Inferior parietal cortex (tissue), 1 donor: ENCODE data around the gene HOXA10.

Experiments used
- DNase-seq: peaks from one replicate; pipeline ENCODE4 v3.0.0-alpha.2; 2016; ENCODE audit errors: extremely low spot score

The HOXA10 gene

GRCh38 chr7:27166531-27167505 lies 7.3 kb downstream of the HOXA10 start:
- DNase-seq = no peak

- no peak for DNase-seq
These were observed 8.1 kb downstream of the HOXA10 start for GRCh38 chr7:27165996-27166530.

- DNase-seq = no peak
These were observed 8.8 kb downstream of the HOXA10 start, which contains the start of gene HOXA9 for GRCh38 chr7:27165089-27165995. TSS of gene HOXA9 (minus strand) at chr7:27165537. CDS start at chr7:27165457, 80 bp downstream.

GRCh38 chr7:27164367-27165088 lies 9.6 kb downstream of the HOXA10 start:
- no peak for DNase-seq

- DNase-seq = no peak
These were observed 10.1 kb downstream of the HOXA10 start for GRCh38 chr7:27164045-27164366.

GRCh38 chr7:27163288-27164044 lies 10.7 kb downstream of the HOXA10 start:
- no peak for DNase-seq

GRCh38 chr7:27162561-27163287 lies 11.4 kb downstream of the HOXA10 start:
- DNase-seq = no peak

GRCh38 chr7:27161721-27162560 lies 12.2 kb downstream of the HOXA10 start:
- DNase-seq = no peak

GRCh38 chr7:27161214-27161720 lies 12.9 kb downstream of the HOXA10 start:
- DNase-seq = no peak

GRCh38 chr7:27160546-27161213 lies 13.4 kb downstream of the HOXA10 start:
- peak; percentile 80 for DNase-seq

GRCh38 chr7:27160145-27160545 lies 14.0 kb downstream of the HOXA10 start:
- no peak for DNase-seq

- no peak for DNase-seq
These were observed 14.6 kb downstream of the HOXA10 start for GRCh38 chr7:27159266-27160144.

- DNase-seq = no peak
These were observed 15.5 kb downstream of the HOXA10 start for GRCh38 chr7:27158436-27159265.

GRCh38 chr7:27157702-27158431 lies 16.3 kb downstream of the HOXA10 start:
- no peak for DNase-seq

- DNase-seq = no peak
These were observed 17.0 kb downstream of the HOXA10 start for GRCh38 chr7:27156916-27157701.
